K562 (cell line): ENCODE measurements around the gene FARP1. TPM values are rescaled to one million over a fixed set of nuclear protein-coding genes. Genes with fewer than 3 reads are reported as not detected.

ENCODE experiments used
- ATAC-seq: fragments of 200-7000 bp; cut with Tn5 transposase; 3 replicates; pipeline ENCODE4 v1.9.1; 2020; ENCODE audit warnings: moderate library complexity
- BruUV-seq: library from RNA; stranded (reverse); fragments of 400-500 nt; replicated peaks from 2 replicates; lab custom pipeline; 2021; lab: Mats Ljungman, UMichigan
- CTCF ChIA-PET: fragments of 300-600 bp; formaldehyde crosslinking; extraction: SDS; loops from one replicate; lab custom pipeline; 2021; ENCODE audit warnings: low intra/inter-chr PET ratio; lab: Yijun Ruan, JAX
- POLR2A ChIA-PET: fragments of 300-600, 350-650 bp; sonication (Branson Sonifier 250); formaldehyde crosslinking; extraction: SDS; loops from one replicate; lab custom pipeline; 2021; ENCODE audit warnings: antibody characterized with exemption, inconsistent platforms; lab: Yijun Ruan, JAX
- DNase-seq, 4 experiments: peaks; one replicate each; pipeline versions ENCODE4 v3.0.0 to v3.0.0-alpha.2; 2011 to 2018; ENCODE audit warnings: low spot score in 3 of 4, mixed read lengths in 3 of 4; ENCODE audit errors: extremely low read depth in 1 of 4
- FAIRE-seq: peaks from 2 replicates; lab custom pipeline; 2011; peaks lifted over from hg19 to GRCh38; lab: Jason Lieb, UNC
- H2AFZ ChIP-seq: 2 replicates; pipeline ENCODE4 v1.6.0; 2011; ENCODE audit warnings: low read depth, low read length, control low read depth, inconsistent platforms
- H3K27ac ChIP-seq: fragments of 200-600 bp; 3 replicates; pipeline ENCODE4 v1.8.0; 2011; ENCODE audit warnings: low read depth, mild to moderate bottlenecking, control low read depth, inconsistent platforms, low read length, moderate library complexity, mixed read lengths; ENCODE audit errors: extremely low read depth
- H3K27me3 ChIP-seq, 2 experiments: fragments of 300-600 bp in 1 of 2; 2 replicates in 1 of 2; 3 replicates in 1 of 2; pipeline versions ENCODE4 v1.6.0 to v1.8.0; 2011; ENCODE audit warnings: inconsistent platforms in 2 of 2, low read length in 2 of 2, mild to moderate bottlenecking in 1 of 2, mixed read lengths in 1 of 2, moderate library complexity in 1 of 2; ENCODE audit not compliant: control insufficient read depth in 2 of 2, insufficient read depth in 2 of 2
- H3K36me3 ChIP-seq: fragments of 300-600 bp; 3 replicates; pipeline ENCODE4 v1.8.0; 2011; ENCODE audit warnings: mild to moderate bottlenecking, low read length, inconsistent platforms; ENCODE audit not compliant: control insufficient read depth, insufficient read depth
- H3K4me1 ChIP-seq, 2 experiments: fragments of 200-600 bp in 1 of 2; replicated peaks in 1 of 2; 2 replicates in 1 of 2; 3 replicates in 1 of 2; pipeline versions ENCODE4 v1.5.1 to v1.8.0; 2011; ENCODE audit warnings: inconsistent platforms in 2 of 2, low read length in 2 of 2, mild to moderate bottlenecking in 1 of 2, mixed read lengths in 1 of 2, moderate library complexity in 1 of 2; ENCODE audit not compliant: control insufficient read depth in 2 of 2, insufficient read depth in 2 of 2
- H3K4me2 ChIP-seq: 2 replicates; pipeline ENCODE4 v1.6.1; 2011; ENCODE audit warnings: low read length, control low read depth, inconsistent platforms, mixed read lengths; ENCODE audit not compliant: insufficient read depth
- H3K4me3 ChIP-seq: fragments of 200-600 bp; sonication (generic), shearing (Covaris generic); 2 replicates; pipeline ENCODE4 v1.5.1; 2016; ENCODE audit warnings: control low read depth, inconsistent platforms
- H3K79me2 ChIP-seq: fragments of 200-600 bp; 3 replicates; pipeline ENCODE4 v1.8.0; 2011; ENCODE audit warnings: low read length, inconsistent platforms; ENCODE audit not compliant: control insufficient read depth, insufficient read depth
- H3K9ac ChIP-seq, 2 experiments: 2 replicates each; pipeline versions ENCODE4 v1.6.0 to v1.6.1; 2011; ENCODE audit warnings: low read depth in 2 of 2, low read length in 2 of 2, control low read depth in 1 of 2, inconsistent platforms in 1 of 2, mild to moderate bottlenecking in 1 of 2, mixed read lengths in 1 of 2; ENCODE audit not compliant: insufficient read depth in 1 of 2
- H3K9me1 ChIP-seq: one replicate; pipeline ENCODE4 v1.6.0; 2011; ENCODE audit warnings: inconsistent platforms, mild to moderate bottlenecking, low read length, moderate library complexity; ENCODE audit not compliant: control insufficient read depth, insufficient read depth
- H3K9me3 ChIP-seq: replicated peaks from 2 replicates; pipeline ENCODE4 v1.5.1; 2011; ENCODE audit warnings: low read depth, low read length, inconsistent platforms; ENCODE audit not compliant: control insufficient read depth, insufficient read depth
- H4K20me1 ChIP-seq: replicated peaks from 2 replicates; pipeline ENCODE4 v1.6.1; 2011; ENCODE audit warnings: low read length, inconsistent platforms, mixed read lengths; ENCODE audit not compliant: control insufficient read depth, insufficient read depth
- EGR1 ChIP-seq: fragments of 450-650 bp; conservative IDR thresholded peaks from 2 replicates; pipeline ENCODE4 v1.6.1; 2017; ENCODE audit warnings: mild to moderate bottlenecking
- FOXM1 ChIP-seq, 2 experiments: fragments of 450-650 bp in 1 of 2; sonication (generic) in 1 of 2; formaldehyde crosslinking in 1 of 2; IDR thresholded peaks; 2 replicates each; pipeline versions ENCODE4 v1.6.1 to v1.9.0; 2017 to 2022; ENCODE audit warnings: low read depth in 2 of 2, mild to moderate bottlenecking in 2 of 2, missing genetic modification reagents in 1 of 2, moderate library complexity in 1 of 2
- GABPA ChIP-seq: fragments of 200-800 bp; sonication (Bioruptor generic); conservative IDR thresholded peaks from 2 replicates; pipeline ENCODE4 v1.6.1; 2016; ENCODE audit warnings: low read depth, missing genetic modification characterization, missing compliant biosample characterization
- GABPB1 ChIP-seq: sonication (generic); formaldehyde crosslinking; IDR thresholded peaks from 2 replicates; pipeline ENCODE4 v1.8.0; 2022; ENCODE audit warnings: mild to moderate bottlenecking, missing genetic modification reagents
- GTF2F1 ChIP-seq: IDR thresholded peaks from 2 replicates; pipeline ENCODE4 v1.6.1; 2011; ENCODE audit warnings: low read depth, low read length, improper control_type of control experiment
- PHF21A ChIP-seq: fragments of 450-650 bp; IDR thresholded peaks from 2 replicates; pipeline ENCODE4 v1.6.1; 2017; ENCODE audit warnings: low read depth, borderline replicate concordance
- WGBS: fragments of 100-300 bp; shearing (Covaris generic); methylation state at CpG from one replicate; pipeline ENCODE4 v1.1.6; 2016; ENCODE audit warnings: low coverage, mixed read lengths; ENCODE audit not compliant: insufficient coverage; ENCODE audit errors: missing lambda C conversion rate; 5-methylcytosine and 5-hydroxymethylcytosine counted together
- in situ Hi-C: fragments of 300-500 bp; cut with MboI; formaldehyde crosslinking; loops from 4 replicates; pipeline ENCODE4 v1.15.0; 2018; ENCODE audit warnings: inconsistent platforms, mixed read lengths
- intact Hi-C: fragments of 100-400 bp; cut with micrococcal nuclease; formaldehyde crosslinking; loops from 2 replicates; pipeline ENCODE4 v1.14.2; 2022
- polyA plus RNA-seq, 8 experiments: library from polyadenylated mRNA; depleted of rRNA in 4 of 8; stranded (reverse) in 5 of 8; unstranded in 3 of 8; fragments of >200 nt; fragmentation: Nextera tagmentation in 2 of 8; fragmentation: Illumina TruSeq in 1 of 8; extraction: Ambion mirVana in 2 of 8; extraction: Trizol in 1 of 8; gene quantifications; 2 replicates each; pipeline versions ENCODE4 v1.2.1 to v1.2.3, GENCODE V29; 2011 to 2014; ENCODE audit warnings: inconsistent platforms in 1 of 8, missing spikeins in 1 of 8
- total RNA-seq, 7 experiments: library from RNA; depleted of rRNA in 6 of 7; stranded (reverse); fragments of >200 nt in 6 of 7; fragmentation: Illumina TruSeq in 2 of 7; extraction: Trizol in 2 of 7; gene quantifications; 2 replicates each; pipeline versions ENCODE4 v1.2.1 to v1.2.3, GENCODE V29; 2011 to 2021; ENCODE audit warnings: low replicate concordance in 1 of 7

Gene FARP1
- total and polyA plus RNA-seq, 9 of the 15 experiments (the other 6 are each of a cell fraction or from before 2014, with no cell fraction given) = 0.03 to 0.29 (median 0.05) TPM; not detected in 3

- no peaks in the 10 kb centered on the region for H3K36me3 ChIP-seq
- no peaks in the 10 kb centered on the region for H3K9me3 ChIP-seq
- no peaks in the 10 kb centered on the region for H3K79me2 ChIP-seq
- intact Hi-C loops (no loop called here), in situ Hi-C loops (no loop called here)
- ChIA-PET POLR2A (interaction anchor here (0.6 kb wide), 1 partner anchor 305 kb away, joined by 3 read pairs; no protein-coding TSS in a partner anchor), CTCF (no interaction called here)
- H4K20me1 ChIP-seq = no peaks in the 10 kb centered on the region
- no TSS peak for BruUV-seq
- no peak overlapping the region for H3K4me2 ChIP-seq
- peaks cover 0 to 6% of the 10 kb centered on the region in 2 experiments; a peak in 2 of 5 replicates for H3K27me3 ChIP-seq
- TF ChIP-seq EGR1 = no peak
- no peak for TF ChIP-seq FOXM1 (IDR thresholded peaks at IDR 0.05; ENCODE audit: low read depth)
- TF ChIP-seq FOXM1 (CRISPR knock-in tag; IDR thresholded peaks at IDR 0.05; ENCODE audit: low read depth) = no peak
- no peak for TF ChIP-seq GTF2F1
- TF ChIP-seq GABPB1 = no peak
- TF ChIP-seq GABPA (tag) = no peak
- TF ChIP-seq PHF21A = no peak
- 0% methylated on average over 12 of the region's 16 CpGs for WGBS
- FAIRE-seq = no peak
- no peaks in the 10 kb centered on the region for H3K4me1 ChIP-seq
- H3K9me1 ChIP-seq = no peaks in the 10 kb centered on the region
- no peak for DNase-seq
- no peak overlapping the region for H3K4me3 ChIP-seq
- H3K9ac ChIP-seq = no peak overlapping the region
- H2AFZ ChIP-seq = no peak overlapping the region
- no peak for ATAC-seq
- no peak overlapping the region for H3K27ac ChIP-seq
Observed at GRCh38 chr13:98370806-98371515, 228.1 kb downstream of the FARP1 start.
